PC-3 (cell line): ENCODE results near the gene C15orf39. TPM values are rescaled to one million over a fixed set of nuclear protein-coding genes. Genes with fewer than 3 reads are reported as not detected.

Experiments used
- ATAC-seq: fragments of 200-7000 bp; cut with Tn5 transposase; 2 replicates; pipeline ENCODE4 v1.9.1; 2020; ENCODE audit warnings: mild to moderate bottlenecking, moderate library complexity
- BruUV-seq: library from RNA; stranded (reverse); fragments of 400-500 nt; replicated peaks from 2 replicates; lab custom pipeline; 2021; lab: Mats Ljungman, UMichigan
- CTCF ChIA-PET: fragments of 300-600 bp; sonication (Branson Sonifier 250); formaldehyde crosslinking; loops from one replicate; lab custom pipeline; 2022; ENCODE audit warnings: antibody characterized with exemption; lab: Charles Lee
- POLR2A ChIA-PET: fragments of 300-600 bp; sonication (Branson Sonifier 250); formaldehyde crosslinking; loops from one replicate; lab custom pipeline; 2022; ENCODE audit warnings: antibody characterized with exemption; ENCODE audit not compliant: unreplicated experiment; lab: Charles Lee
- DNase-seq: peaks from one replicate; pipeline ENCODE4 v3.0.0-alpha.2; 2015
- H2AFZ ChIP-seq: fragments of 300-600 bp; sonication (generic); 2 replicates; pipeline ENCODE4 v1.6.0; 2016; ENCODE audit warnings: antibody characterized with exemption, low read length
- H3F3A ChIP-seq: fragments of 300-600 bp; sonication (generic); one replicate; pipeline ENCODE4 v1.6.0; 2017; ENCODE audit warnings: antibody characterized with exemption, low read length, control low read depth, mild to moderate bottlenecking; ENCODE audit not compliant: unreplicated experiment
- H3K27ac ChIP-seq: fragments of 300-600 bp; sonication (generic); 2 replicates; pipeline ENCODE4 v1.5.1; 2016; ENCODE audit warnings: mild to moderate bottlenecking, low read length
- H3K27me3 ChIP-seq: fragments of 300-600 bp; sonication (generic); 2 replicates; pipeline ENCODE4 v1.6.1; 2016; ENCODE audit warnings: low read length, mixed read lengths
- H3K36me3 ChIP-seq: fragments of 300-600 bp; sonication (generic); 2 replicates; pipeline ENCODE4 v1.6.1; 2016; ENCODE audit warnings: low read depth, mixed run types, low read length, mixed read lengths
- H3K4me1 ChIP-seq: fragments of 300-600 bp; sonication (generic); 2 replicates; pipeline ENCODE4 v1.5.1; 2016; ENCODE audit warnings: low read length; ENCODE audit not compliant: insufficient read depth
- H3K4me2 ChIP-seq: fragments of 300-600 bp; sonication (generic); 2 replicates; pipeline ENCODE4 v1.6.0; 2016; ENCODE audit warnings: low read length
- H3K4me3 ChIP-seq: fragments of 300-600 bp; sonication (generic); 2 replicates; pipeline ENCODE4 v1.5.1; 2016; ENCODE audit warnings: mild to moderate bottlenecking, low read length, mixed read lengths
- H3K79me2 ChIP-seq: fragments of 300-600 bp; sonication (generic); 2 replicates; pipeline ENCODE4 v1.6.1; 2017; ENCODE audit warnings: low read length, mixed read lengths
- H3K9ac ChIP-seq: fragments of 300-600 bp; sonication (generic); 2 replicates; pipeline ENCODE4 v1.6.0; 2016; ENCODE audit warnings: mild to moderate bottlenecking, low read length
- H3K9me2 ChIP-seq: fragments of 300-600 bp; sonication (generic); replicated peaks from 2 replicates; pipeline ENCODE4 v1.6.1; 2016; ENCODE audit warnings: mixed run types, low read length, mixed read lengths
- H3K9me3 ChIP-seq: fragments of 300-600 bp; sonication (generic); 2 replicates; pipeline ENCODE4 v1.6.1; 2016; ENCODE audit warnings: low read length, mixed read lengths
- H4K20me1 ChIP-seq: fragments of 300-600 bp; sonication (generic); 2 replicates; pipeline ENCODE4 v1.6.1; 2016; ENCODE audit warnings: low read length, mixed read lengths
- CTCF ChIP-seq: fragments of 300-600 bp; sonication (generic); conservative IDR thresholded peaks from 2 replicates; pipeline ENCODE4 v1.5.1; 2017; ENCODE audit warnings: antibody characterized with exemption, low read depth, mild to moderate bottlenecking, low read length
- EZH2 ChIP-seq: fragments of 300-600 bp; sonication (generic); IDR thresholded peaks from one replicate; pipeline ENCODE4 v1.6.1; 2017; ENCODE audit warnings: antibody characterized with exemption, mild to moderate bottlenecking, low read length; ENCODE audit not compliant: unreplicated experiment
- EZH2phosphoT487 ChIP-seq: fragments of 300-600 bp; sonication (generic); IDR thresholded peaks from 2 replicates; pipeline ENCODE4 v1.6.1; 2018; ENCODE audit warnings: mild to moderate bottlenecking, antibody characterized with exemption, low read length, borderline replicate concordance
- intact Hi-C: fragments of 100-400 bp; cut with micrococcal nuclease; formaldehyde crosslinking; loops from 2 replicates; pipeline ENCODE4 v1.9.0; 2023
- total RNA-seq: library from RNA; depleted of rRNA; stranded (reverse); fragments of >200 nt; gene quantifications from 2 replicates; pipeline ENCODE4 v1.2.3, GENCODE V29; 2014

C15orf39 gene
- total RNA-seq, 1 experiment from 2014 or later: 23.8 TPM

- DNase-seq: no peak
- Histone ChIP-seq H3F3A (no peaks in the 10 kb centered on the region), H3K9me3 (no peaks in the 10 kb centered on the region), H3K27ac (no peak overlapping the region), H3K27me3 (no peaks in the 10 kb centered on the region), H3K4me1 (no peaks in the 10 kb centered on the region), H2AFZ (no peak overlapping the region), H4K20me1 (no peaks in the 10 kb centered on the region), H3K4me3 (no peak overlapping the region), H3K79me2 (no peaks in the 10 kb centered on the region), H3K9ac (no peak overlapping the region), H3K36me3 (no peaks in the 10 kb centered on the region), H3K9me2 (no peaks in the 10 kb centered on the region), H3K4me2 (no peak overlapping the region)
- no TSS peak for BruUV-seq
- ChIA-PET POLR2A (no interaction called here), CTCF (interaction anchor here (0.6 kb wide), 1 partner anchor 105 kb away, joined by 3 read pairs; no protein-coding TSS in a partner anchor)
- no peak for ATAC-seq
- TF ChIP-seq EZH2phosphoT487: no peak
- no peak for TF ChIP-seq CTCF
- no peak for TF ChIP-seq EZH2
- intact Hi-C loops: no loop called here
Observed at GRCh38 chr15:75230551-75231371, 29.1 kb downstream of the C15orf39 start.

GRCh38 chr15:75231836-75232235 lies 30.2 kb downstream of the C15orf39 start:
- H3K36me3 ChIP-seq: no peaks in the 10 kb centered on the region
- no TSS peak for BruUV-seq
- no peaks in the 10 kb centered on the region for H3K9me2 ChIP-seq
- H3K27ac ChIP-seq: no peak overlapping the region
- H3K27me3 ChIP-seq: no peaks in the 10 kb centered on the region
- H2AFZ ChIP-seq: no peak overlapping the region
- ChIA-PET CTCF (no interaction called here), POLR2A (no interaction called here)
- DNase-seq: no peak
- H4K20me1 ChIP-seq: no peaks in the 10 kb centered on the region
- no peak overlapping the region for H3K9ac ChIP-seq
- H3K4me1 ChIP-seq: no peaks in the 10 kb centered on the region
- intact Hi-C loops: no loop called here
- H3K79me2 ChIP-seq: no peaks in the 10 kb centered on the region
- no peak for TF ChIP-seq EZH2phosphoT487
- TF ChIP-seq EZH2: no peak
- no peak for TF ChIP-seq CTCF
- ATAC-seq: no peak
- H3K4me2 ChIP-seq: no peak overlapping the region
- H3K9me3 ChIP-seq: no peaks in the 10 kb centered on the region
- H3K4me3 ChIP-seq: no peak overlapping the region
- H3F3A ChIP-seq: no peaks in the 10 kb centered on the region

- Histone ChIP-seq H3K9ac (no peak overlapping the region), H4K20me1 (no peaks in the 10 kb centered on the region), H3F3A (no peaks in the 10 kb centered on the region), H3K4me3 (no peak overlapping the region), H3K36me3 (no peaks in the 10 kb centered on the region), H3K27me3 (no peaks in the 10 kb centered on the region), H3K9me2 (no peaks in the 10 kb centered on the region), H3K4me1 (no peaks in the 10 kb centered on the region), H3K79me2 (no peaks in the 10 kb centered on the region), H3K4me2 (no peak overlapping the region), H3K9me3 (no peaks in the 10 kb centered on the region), H3K27ac (no peak overlapping the region), H2AFZ (no peak overlapping the region)
- intact Hi-C loops: no loop called here
- ChIA-PET POLR2A (no interaction called here), CTCF (no interaction called here)
- ATAC-seq: no peak
- TF ChIP-seq EZH2: no peak
- no peak for TF ChIP-seq EZH2phosphoT487
- no peak for TF ChIP-seq CTCF
- no peak for DNase-seq
- no TSS peak for BruUV-seq
Observed at GRCh38 chr15:75232252-75232813, 30.7 kb downstream of the C15orf39 start.
